K562 (cell line): ENCODE results near the gene RIOX2. TPM values are rescaled to one million over a fixed set of nuclear protein-coding genes. Genes with fewer than 3 reads are reported as not detected.

ENCODE experiments used
- ATAC-seq: fragments of 200-7000 bp; cut with Tn5 transposase; 3 replicates; pipeline ENCODE4 v1.9.1; 2020; ENCODE audit warnings: moderate library complexity
- BruUV-seq: library from RNA; stranded (reverse); fragments of 400-500 nt; replicated peaks from 2 replicates; lab custom pipeline; 2021; lab: Mats Ljungman, UMichigan
- CTCF ChIA-PET: fragments of 300-600 bp; formaldehyde crosslinking; extraction: SDS; loops from one replicate; lab custom pipeline; 2021; ENCODE audit warnings: low intra/inter-chr PET ratio; lab: Yijun Ruan, JAX
- POLR2A ChIA-PET: fragments of 300-600, 350-650 bp; sonication (Branson Sonifier 250); formaldehyde crosslinking; extraction: SDS; loops from one replicate; lab custom pipeline; 2021; ENCODE audit warnings: antibody characterized with exemption, inconsistent platforms; lab: Yijun Ruan, JAX
- DNase-seq, 4 experiments: peaks; one replicate each; pipeline versions ENCODE4 v3.0.0 to v3.0.0-alpha.2; 2011 to 2018; ENCODE audit warnings: low spot score in 3 of 4, mixed read lengths in 3 of 4; ENCODE audit errors: extremely low read depth in 1 of 4
- FAIRE-seq: peaks from 2 replicates; lab custom pipeline; 2011; peaks lifted over from hg19 to GRCh38; lab: Jason Lieb, UNC
- H2AFZ ChIP-seq: 2 replicates; pipeline ENCODE4 v1.6.0; 2011; ENCODE audit warnings: low read depth, low read length, control low read depth, inconsistent platforms
- H3K27ac ChIP-seq: fragments of 200-600 bp; 3 replicates; pipeline ENCODE4 v1.8.0; 2011; ENCODE audit warnings: low read depth, mild to moderate bottlenecking, control low read depth, inconsistent platforms, low read length, moderate library complexity, mixed read lengths; ENCODE audit errors: extremely low read depth
- H3K27me3 ChIP-seq, 2 experiments: fragments of 300-600 bp in 1 of 2; 2 replicates in 1 of 2; 3 replicates in 1 of 2; pipeline versions ENCODE4 v1.6.0 to v1.8.0; 2011; ENCODE audit warnings: inconsistent platforms in 2 of 2, low read length in 2 of 2, mild to moderate bottlenecking in 1 of 2, mixed read lengths in 1 of 2, moderate library complexity in 1 of 2; ENCODE audit not compliant: control insufficient read depth in 2 of 2, insufficient read depth in 2 of 2
- H3K36me3 ChIP-seq: fragments of 300-600 bp; 3 replicates; pipeline ENCODE4 v1.8.0; 2011; ENCODE audit warnings: mild to moderate bottlenecking, low read length, inconsistent platforms; ENCODE audit not compliant: control insufficient read depth, insufficient read depth
- H3K4me1 ChIP-seq, 2 experiments: fragments of 200-600 bp in 1 of 2; replicated peaks in 1 of 2; 2 replicates in 1 of 2; 3 replicates in 1 of 2; pipeline versions ENCODE4 v1.5.1 to v1.8.0; 2011; ENCODE audit warnings: inconsistent platforms in 2 of 2, low read length in 2 of 2, mild to moderate bottlenecking in 1 of 2, mixed read lengths in 1 of 2, moderate library complexity in 1 of 2; ENCODE audit not compliant: control insufficient read depth in 2 of 2, insufficient read depth in 2 of 2
- H3K4me2 ChIP-seq: 2 replicates; pipeline ENCODE4 v1.6.1; 2011; ENCODE audit warnings: low read length, control low read depth, inconsistent platforms, mixed read lengths; ENCODE audit not compliant: insufficient read depth
- H3K4me3 ChIP-seq: fragments of 200-600 bp; sonication (generic), shearing (Covaris generic); 2 replicates; pipeline ENCODE4 v1.5.1; 2016; ENCODE audit warnings: control low read depth, inconsistent platforms
- H3K79me2 ChIP-seq: fragments of 200-600 bp; 3 replicates; pipeline ENCODE4 v1.8.0; 2011; ENCODE audit warnings: low read length, inconsistent platforms; ENCODE audit not compliant: control insufficient read depth, insufficient read depth
- H3K9ac ChIP-seq, 2 experiments: 2 replicates each; pipeline versions ENCODE4 v1.6.0 to v1.6.1; 2011; ENCODE audit warnings: low read depth in 2 of 2, low read length in 2 of 2, control low read depth in 1 of 2, inconsistent platforms in 1 of 2, mild to moderate bottlenecking in 1 of 2, mixed read lengths in 1 of 2; ENCODE audit not compliant: insufficient read depth in 1 of 2
- H3K9me1 ChIP-seq: one replicate; pipeline ENCODE4 v1.6.0; 2011; ENCODE audit warnings: inconsistent platforms, mild to moderate bottlenecking, low read length, moderate library complexity; ENCODE audit not compliant: control insufficient read depth, insufficient read depth
- H3K9me3 ChIP-seq: replicated peaks from 2 replicates; pipeline ENCODE4 v1.5.1; 2011; ENCODE audit warnings: low read depth, low read length, inconsistent platforms; ENCODE audit not compliant: control insufficient read depth, insufficient read depth
- H4K20me1 ChIP-seq: replicated peaks from 2 replicates; pipeline ENCODE4 v1.6.1; 2011; ENCODE audit warnings: low read length, inconsistent platforms, mixed read lengths; ENCODE audit not compliant: control insufficient read depth, insufficient read depth
- CHD1 ChIP-seq: fragments of 200-600 bp; sonication (generic); IDR thresholded peaks from one replicate; pipeline ENCODE4 v1.6.1; 2012; ENCODE audit warnings: mild to moderate bottlenecking, moderate library complexity, low read length, inconsistent platforms
- HNRNPLL ChIP-seq: fragments of 200-400 bp; formaldehyde crosslinking; IDR thresholded peaks from 2 replicates; pipeline ENCODE4 v1.6.1; 2017; ENCODE audit warnings: low read length, low read depth, mild to moderate bottlenecking; ENCODE audit not compliant: poor library complexity, severe bottlenecking
- ZNF436 ChIP-seq: fragments of 250-450, 450-650 bp; sonication (Bioruptor Pico); formaldehyde crosslinking; IDR thresholded peaks from 2 replicates; pipeline ENCODE4 v1.7.0; 2020; ENCODE audit warnings: mild to moderate bottlenecking
- ZNF695 ChIP-seq: fragments of 450-650 bp; formaldehyde crosslinking; IDR thresholded peaks from 2 replicates; pipeline ENCODE4 v1.4.0; 2020; ENCODE audit warnings: mild to moderate bottlenecking, moderate library complexity
- ZNF717 ChIP-seq: fragments of 250-450 bp; sonication (Bioruptor Pico); IDR thresholded peaks from 2 replicates; pipeline ENCODE4 v1.5.0; 2021
- WGBS: fragments of 100-300 bp; shearing (Covaris generic); methylation state at CpG from one replicate; pipeline ENCODE4 v1.1.6; 2016; ENCODE audit warnings: low coverage, mixed read lengths; ENCODE audit not compliant: insufficient coverage; ENCODE audit errors: missing lambda C conversion rate; 5-methylcytosine and 5-hydroxymethylcytosine counted together
- in situ Hi-C: fragments of 300-500 bp; cut with MboI; formaldehyde crosslinking; loops from 4 replicates; pipeline ENCODE4 v1.15.0; 2018; ENCODE audit warnings: inconsistent platforms, mixed read lengths
- intact Hi-C: fragments of 100-400 bp; cut with micrococcal nuclease; formaldehyde crosslinking; loops from 2 replicates; pipeline ENCODE4 v1.14.2; 2022
- polyA plus RNA-seq, 8 experiments: library from polyadenylated mRNA; depleted of rRNA in 4 of 8; stranded (reverse) in 5 of 8; unstranded in 3 of 8; fragments of >200 nt; fragmentation: Nextera tagmentation in 2 of 8; fragmentation: Illumina TruSeq in 1 of 8; extraction: Ambion mirVana in 2 of 8; extraction: Trizol in 1 of 8; gene quantifications; 2 replicates each; pipeline versions ENCODE4 v1.2.1 to v1.2.3, GENCODE V29; 2011 to 2014; ENCODE audit warnings: inconsistent platforms in 1 of 8, missing spikeins in 1 of 8
- total RNA-seq, 7 experiments: library from RNA; depleted of rRNA in 6 of 7; stranded (reverse); fragments of >200 nt in 6 of 7; fragmentation: Illumina TruSeq in 2 of 7; extraction: Trizol in 2 of 7; gene quantifications; 2 replicates each; pipeline versions ENCODE4 v1.2.1 to v1.2.3, GENCODE V29; 2011 to 2021; ENCODE audit warnings: low replicate concordance in 1 of 7
- TF ChIP-seq, protein P1 (sequence below), 2 experiments: fragments of 450-650 bp in 1 of 2; sonication (generic) in 1 of 2; formaldehyde crosslinking in 1 of 2; IDR thresholded peaks in 1 of 2; conservative IDR thresholded peaks in 1 of 2; 2 replicates each; pipeline versions ENCODE4 v1.6.1 to v1.8.1; 2016 to 2023; ENCODE audit warnings: mild to moderate bottlenecking in 2 of 2, moderate library complexity in 2 of 2, inconsistent platforms in 1 of 2, missing genetic modification reagents in 1 of 2
- TF ChIP-seq, protein P2 (sequence below): fragments of 450-650 bp; IDR thresholded peaks from 2 replicates; pipeline ENCODE4 v1.6.1; 2017; ENCODE audit warnings: antibody characterized with exemption
- TF ChIP-seq, protein P3 (sequence below): fragments of 250-450 bp; sonication (Bioruptor Pico); IDR thresholded peaks from 2 replicates; pipeline ENCODE4 v1.5.0; 2022; ENCODE audit warnings: mild to moderate bottlenecking
- TF ChIP-seq, protein P4 (sequence below): fragments of 250-450 bp; sonication (Bioruptor Pico); IDR thresholded peaks from 2 replicates; pipeline ENCODE4 v1.8.0; 2022; ENCODE audit warnings: moderate library complexity, mild to moderate bottlenecking, inconsistent platforms

Gene RIOX2
- total and polyA plus RNA-seq, 9 of the 15 experiments (the other 6 are each of a cell fraction or from before 2014, with no cell fraction given) = 22.2 to 56.0 (median 32.6) TPM

DNA sequence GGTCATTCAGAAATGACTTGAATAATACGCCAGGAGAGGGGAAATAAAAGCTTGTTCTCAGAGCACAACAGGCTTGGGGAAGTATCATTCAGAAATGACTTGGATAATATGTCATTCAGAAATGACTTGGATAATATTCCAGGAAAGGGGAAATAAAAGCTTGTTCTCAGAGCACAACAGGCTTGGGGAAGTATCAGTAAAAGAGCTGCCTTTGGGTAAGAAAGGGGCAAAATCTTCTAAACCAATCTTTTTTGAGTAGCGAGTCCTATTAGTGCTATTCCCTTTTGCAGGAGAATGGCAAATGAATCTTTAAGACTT lies 42.0 kb upstream of the RIOX2 start:
- Histone ChIP-seq H3K4me2 (no peak overlapping the region), H3K27me3 (no peaks in the 10 kb centered on the region), H3K36me3 (no peaks in the 10 kb centered on the region), H3K9ac (no peak overlapping the region), H3K79me2 (no peaks in the 10 kb centered on the region), H3K4me3 (no peak overlapping the region), H2AFZ (no peak overlapping the region), H3K9me3 (no peaks in the 10 kb centered on the region), H3K4me1 (no peaks in the 10 kb centered on the region), H4K20me1 (no peaks in the 10 kb centered on the region), H3K9me1 (no peaks in the 10 kb centered on the region), H3K27ac (no peak overlapping the region)
- BruUV-seq = no TSS peak
- DNase-seq (no peak), FAIRE-seq (no peak), ATAC-seq (no peak)
- ChIA-PET CTCF (no interaction called here), POLR2A (no interaction called here)
- in situ Hi-C loops = no loop called here
- no peak for TF ChIP-seq ZNF695 (CRISPR knock-in tag)
- no peak for TF ChIP-seq CHD1
- TF ChIP-seq, protein P1, sequence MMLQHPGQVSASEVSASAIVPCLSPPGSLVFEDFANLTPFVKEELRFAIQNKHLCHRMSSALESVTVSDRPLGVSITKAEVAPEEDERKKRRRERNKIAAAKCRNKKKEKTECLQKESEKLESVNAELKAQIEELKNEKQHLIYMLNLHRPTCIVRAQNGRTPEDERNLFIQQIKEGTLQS (IDR thresholded peaks at IDR 0.05) = no peak
- TF ChIP-seq, protein P1 (CRISPR knock-in tag; conservative IDR thresholded peaks at IDR 0.05) = no peak
- TF ChIP-seq, protein P2, sequence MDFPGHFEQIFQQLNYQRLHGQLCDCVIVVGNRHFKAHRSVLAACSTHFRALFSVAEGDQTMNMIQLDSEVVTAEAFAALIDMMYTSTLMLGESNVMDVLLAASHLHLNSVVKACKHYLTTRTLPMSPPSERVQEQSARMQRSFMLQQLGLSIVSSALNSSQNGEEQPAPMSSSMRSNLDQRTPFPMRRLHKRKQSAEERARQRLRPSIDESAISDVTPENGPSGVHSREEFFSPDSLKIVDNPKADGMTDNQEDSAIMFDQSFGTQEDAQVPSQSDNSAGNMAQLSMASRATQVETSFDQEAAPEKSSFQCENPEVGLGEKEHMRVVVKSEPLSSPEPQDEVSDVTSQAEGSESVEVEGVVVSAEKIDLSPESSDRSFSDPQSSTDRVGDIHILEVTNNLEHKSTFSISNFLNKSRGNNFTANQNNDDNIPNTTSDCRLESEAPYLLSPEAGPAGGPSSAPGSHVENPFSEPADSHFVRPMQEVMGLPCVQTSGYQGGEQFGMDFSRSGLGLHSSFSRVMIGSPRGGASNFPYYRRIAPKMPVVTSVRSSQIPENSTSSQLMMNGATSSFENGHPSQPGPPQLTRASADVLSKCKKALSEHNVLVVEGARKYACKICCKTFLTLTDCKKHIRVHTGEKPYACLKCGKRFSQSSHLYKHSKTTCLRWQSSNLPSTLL = no peak
- no peak for TF ChIP-seq ZNF436
- TF ChIP-seq, protein P3, sequence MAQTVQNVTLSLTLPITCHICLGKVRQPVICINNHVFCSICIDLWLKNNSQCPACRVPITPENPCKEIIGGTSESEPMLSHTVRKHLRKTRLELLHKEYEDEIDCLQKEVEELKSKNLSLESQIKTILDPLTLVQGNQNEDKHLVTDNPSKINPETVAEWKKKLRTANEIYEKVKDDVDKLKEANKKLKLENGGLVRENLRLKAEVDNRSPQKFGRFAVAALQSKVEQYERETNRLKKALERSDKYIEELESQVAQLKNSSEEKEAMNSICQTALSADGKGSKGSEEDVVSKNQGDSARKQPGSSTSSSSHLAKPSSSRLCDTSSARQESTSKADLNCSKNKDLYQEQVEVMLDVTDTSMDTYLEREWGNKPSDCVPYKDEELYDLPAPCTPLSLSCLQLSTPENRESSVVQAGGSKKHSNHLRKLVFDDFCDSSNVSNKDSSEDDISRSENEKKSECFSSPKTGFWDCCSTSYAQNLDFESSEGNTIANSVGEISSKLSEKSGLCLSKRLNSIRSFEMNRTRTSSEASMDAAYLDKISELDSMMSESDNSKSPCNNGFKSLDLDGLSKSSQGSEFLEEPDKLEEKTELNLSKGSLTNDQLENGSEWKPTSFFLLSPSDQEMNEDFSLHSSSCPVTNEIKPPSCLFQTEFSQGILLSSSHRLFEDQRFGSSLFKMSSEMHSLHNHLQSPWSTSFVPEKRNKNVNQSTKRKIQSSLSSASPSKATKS (CRISPR knock-in tag) = no peak
- no peak for TF ChIP-seq HNRNPLL
- no peak for TF ChIP-seq ZNF717 (CRISPR knock-in tag)
- TF ChIP-seq, protein P4, sequence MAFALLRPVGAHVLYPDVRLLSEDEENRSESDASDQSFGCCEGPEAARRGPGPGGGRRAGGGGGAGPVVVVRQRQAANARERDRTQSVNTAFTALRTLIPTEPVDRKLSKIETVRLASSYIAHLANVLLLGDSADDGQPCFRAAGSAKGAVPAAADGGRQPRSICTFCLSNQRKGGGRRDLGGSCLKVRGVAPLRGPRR (CRISPR knock-in tag) = no peak
- WGBS = 0% methylated on average over 2 of the region's 2 CpGs
- intact Hi-C loops = no loop called here
